ENCODE results near the gene ELAVL3. TPM values are rescaled to one million over a fixed set of nuclear protein-coding genes. Genes with fewer than 3 reads are reported as not detected.
"Not testable (repeated sequence)": the region's sequence is repeated elsewhere in the genome, so short reads cannot be mapped to it uniquely, and the experiment has no call there.

Gene ELAVL3
- total RNA-seq, 2 donors from 2014 or later, result 0.57 to 1.5 TPM

GRCh38 chr19:11416346-11417052, 64.3 kb downstream of the ELAVL3 start:
- no peaks in the 10 kb centered on the region for H3K9me3 ChIP-seq
- H3K4me1 ChIP-seq (replicated peaks), result no peaks in the 10 kb centered on the region
- WGBS, result 93% methylated on average over 17 of the region's 17 CpGs
- H3K27me3 ChIP-seq (replicated peaks; ENCODE audit: insufficient read depth), result no peaks in the 10 kb centered on the region
- TF ChIP-seq CTCF (IDR thresholded peaks at IDR 0.05) (no peak), POLR2A (IDR thresholded peaks at IDR 0.05) (no peak), POLR2AphosphoS5 (IDR thresholded peaks at IDR 0.05) (no peak)
- H3K27ac ChIP-seq, result no peak overlapping the region
- no peak for DNase-seq (ENCODE audit: low spot score)
- no peaks in the 10 kb centered on the region for H3K36me3 ChIP-seq
- intact Hi-C loops (cut with DNase I), result no loop called here
- H3K4me3 ChIP-seq, result no peak overlapping the region

GRCh38 chr19:11414544-11414943, 66.3 kb downstream of the ELAVL3 start:
- TF ChIP-seq CTCF (IDR thresholded peaks at IDR 0.05), result no peak
- TF ChIP-seq POLR2A (IDR thresholded peaks at IDR 0.05), result no peak
- TF ChIP-seq POLR2AphosphoS5 (IDR thresholded peaks at IDR 0.05), result no peak
- no peaks in the 10 kb centered on the region for H3K4me1 ChIP-seq (replicated peaks)
- H3K27ac ChIP-seq, result no peak overlapping the region
- no peaks in the 10 kb centered on the region for H3K27me3 ChIP-seq (replicated peaks; ENCODE audit: insufficient read depth)
- intact Hi-C loops (cut with DNase I), result no loop called here
- 83% methylated on average over 2 of the region's 2 CpGs for WGBS
- no peaks in the 10 kb centered on the region for H3K36me3 ChIP-seq
- no peaks in the 10 kb centered on the region for H3K9me3 ChIP-seq
- no peak for DNase-seq (ENCODE audit: low spot score)
- H3K4me3 ChIP-seq, result no peak overlapping the region

GRCh38 chr19:11410682-11411081, 70.2 kb downstream of the ELAVL3 start:
- Histone ChIP-seq H3K27me3 (replicated peaks; ENCODE audit: insufficient read depth) (no peaks in the 10 kb centered on the region), H3K27ac (no peak overlapping the region), H3K4me3 (no peak overlapping the region), H3K9me3 (no peaks in the 10 kb centered on the region), H3K36me3 (no peaks in the 10 kb centered on the region), H3K4me1 (replicated peaks) (no peaks in the 10 kb centered on the region)
- TF ChIP-seq CTCF (IDR thresholded peaks at IDR 0.05) (no peak), POLR2AphosphoS5 (IDR thresholded peaks at IDR 0.05) (no peak), POLR2A (IDR thresholded peaks at IDR 0.05) (no peak)
- intact Hi-C loops (cut with DNase I), result no loop called here
- WGBS, result 69% methylated on average over 8 of the region's 8 CpGs
- no peak for DNase-seq (ENCODE audit: low spot score)

GRCh38 chr19:11408591-11408990, 72.3 kb downstream of the ELAVL3 start:
- Histone ChIP-seq H3K27ac (no peak overlapping the region), H3K4me1 (replicated peaks) (no peaks in the 10 kb centered on the region), H3K36me3 (no peaks in the 10 kb centered on the region), H3K4me3 (no peak overlapping the region), H3K9me3 (no peaks in the 10 kb centered on the region), H3K27me3 (replicated peaks; ENCODE audit: insufficient read depth) (no peaks in the 10 kb centered on the region)
- DNase-seq (ENCODE audit: low spot score), result no peak
- intact Hi-C loops (cut with DNase I), result no loop called here
- WGBS, result 85% methylated on average over 4 of the region's 4 CpGs
- no peak for TF ChIP-seq CTCF (IDR thresholded peaks at IDR 0.05)
- TF ChIP-seq POLR2A (IDR thresholded peaks at IDR 0.05), result no peak
- no peak for TF ChIP-seq POLR2AphosphoS5 (IDR thresholded peaks at IDR 0.05)

- intact Hi-C loops (cut with DNase I); H3K9me3 ChIP-seq; H3K36me3 ChIP-seq; H3K27me3 ChIP-seq (replicated peaks; ENCODE audit: insufficient read depth); DNase-seq (ENCODE audit: low spot score); H3K4me3 ChIP-seq; H3K27ac ChIP-seq; H3K4me1 ChIP-seq (replicated peaks): not testable (repeated sequence)
- WGBS, result 89% methylated on average over 12 of the region's 12 CpGs
Measured at GRCh38 chr19:11406703-11407236, 74.1 kb downstream of the ELAVL3 start.
